ENCODE results near the gene TLNRD1.

The TLNRD1 gene

GRCh38 chr15:80976851-80977250, 23.9 kb upstream of the TLNRD1 start:
- TF ChIP-seq, protein P1, sequence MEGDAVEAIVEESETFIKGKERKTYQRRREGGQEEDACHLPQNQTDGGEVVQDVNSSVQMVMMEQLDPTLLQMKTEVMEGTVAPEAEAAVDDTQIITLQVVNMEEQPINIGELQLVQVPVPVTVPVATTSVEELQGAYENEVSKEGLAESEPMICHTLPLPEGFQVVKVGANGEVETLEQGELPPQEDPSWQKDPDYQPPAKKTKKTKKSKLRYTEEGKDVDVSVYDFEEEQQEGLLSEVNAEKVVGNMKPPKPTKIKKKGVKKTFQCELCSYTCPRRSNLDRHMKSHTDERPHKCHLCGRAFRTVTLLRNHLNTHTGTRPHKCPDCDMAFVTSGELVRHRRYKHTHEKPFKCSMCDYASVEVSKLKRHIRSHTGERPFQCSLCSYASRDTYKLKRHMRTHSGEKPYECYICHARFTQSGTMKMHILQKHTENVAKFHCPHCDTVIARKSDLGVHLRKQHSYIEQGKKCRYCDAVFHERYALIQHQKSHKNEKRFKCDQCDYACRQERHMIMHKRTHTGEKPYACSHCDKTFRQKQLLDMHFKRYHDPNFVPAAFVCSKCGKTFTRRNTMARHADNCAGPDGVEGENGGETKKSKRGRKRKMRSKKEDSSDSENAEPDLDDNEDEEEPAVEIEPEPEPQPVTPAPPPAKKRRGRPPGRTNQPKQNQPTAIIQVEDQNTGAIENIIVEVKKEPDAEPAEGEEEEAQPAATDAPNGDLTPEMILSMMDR (IDR thresholded peaks at IDR 0.05; ENCODE audit: low read depth, low read length, missing control alignments) = no peak
- in situ Hi-C loops (cut with HindIII; ENCODE audit: low sequenced_read_pairs) = no loop called here

GRCh38 chr15:80977627-80978036, 23.1 kb upstream of the TLNRD1 start:
- no peak overlapping the region for H3K4me3 ChIP-seq (ENCODE audit: low read depth, low read length)
- TF ChIP-seq, protein P1 (IDR thresholded peaks at IDR 0.05; ENCODE audit: low read depth, low read length, missing control alignments) = peak; percentile 61
- no peak for DNase-seq (ENCODE audit: low read depth)
- in situ Hi-C loops (cut with HindIII; ENCODE audit: low sequenced_read_pairs) = no loop called here

More at GRCh38 chr15:80976851-80977250, 23.9 kb upstream of the TLNRD1 start:
- no peak overlapping the region for H3K4me3 ChIP-seq (ENCODE audit: low read depth, low read length)
- no peak for DNase-seq (ENCODE audit: low read depth)

GRCh38 chr15:80978685-80979329, 21.9 kb upstream of the TLNRD1 start:
- TF ChIP-seq, protein P1 (IDR thresholded peaks at IDR 0.05; ENCODE audit: low read depth, low read length, missing control alignments) = no peak
- H3K4me3 ChIP-seq (ENCODE audit: low read depth, low read length) = no peak overlapping the region
- in situ Hi-C loops (cut with HindIII; ENCODE audit: low sequenced_read_pairs) = no loop called here
- DNase-seq (ENCODE audit: low read depth) = no peak

DNA sequence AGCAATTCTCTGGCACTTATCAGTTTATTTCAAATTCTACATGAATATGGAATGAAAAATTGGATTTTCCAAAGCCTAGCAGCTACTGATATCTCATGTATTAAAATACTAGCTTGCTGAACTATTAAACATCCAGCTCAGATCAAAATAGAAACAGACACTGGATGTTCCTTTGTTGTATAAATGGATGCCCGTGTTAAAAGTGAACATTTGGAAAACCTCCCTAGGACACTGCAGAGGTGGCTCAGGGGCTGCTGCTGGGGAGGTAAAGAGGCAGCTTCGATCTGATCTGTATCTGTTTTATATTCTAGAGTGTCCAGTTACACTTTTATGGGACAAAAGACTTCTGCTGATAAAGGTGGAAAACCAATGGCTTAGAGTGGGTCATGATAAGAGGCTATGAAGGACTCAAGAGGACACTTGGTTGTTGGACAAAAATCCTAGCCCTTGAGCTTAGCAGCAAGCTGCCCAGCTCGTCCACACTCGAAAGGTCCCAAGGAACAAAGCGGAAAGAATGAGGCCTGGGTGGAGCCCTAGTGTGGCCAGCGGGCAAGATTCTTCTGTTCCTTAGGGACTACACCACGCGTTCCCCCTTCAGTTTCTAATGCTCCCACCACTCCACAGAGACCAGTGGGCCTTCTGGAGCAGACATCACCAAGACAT, 21.1 kb upstream of the TLNRD1 start:
- H3K4me3 ChIP-seq (ENCODE audit: low read depth, low read length) = no peak overlapping the region
- TF ChIP-seq, protein P1 (IDR thresholded peaks at IDR 0.05; ENCODE audit: low read depth, low read length, missing control alignments) = no peak
- in situ Hi-C loops (cut with HindIII; ENCODE audit: low sequenced_read_pairs) = no loop called here
- DNase-seq (ENCODE audit: low read depth) = no peak

DNA sequence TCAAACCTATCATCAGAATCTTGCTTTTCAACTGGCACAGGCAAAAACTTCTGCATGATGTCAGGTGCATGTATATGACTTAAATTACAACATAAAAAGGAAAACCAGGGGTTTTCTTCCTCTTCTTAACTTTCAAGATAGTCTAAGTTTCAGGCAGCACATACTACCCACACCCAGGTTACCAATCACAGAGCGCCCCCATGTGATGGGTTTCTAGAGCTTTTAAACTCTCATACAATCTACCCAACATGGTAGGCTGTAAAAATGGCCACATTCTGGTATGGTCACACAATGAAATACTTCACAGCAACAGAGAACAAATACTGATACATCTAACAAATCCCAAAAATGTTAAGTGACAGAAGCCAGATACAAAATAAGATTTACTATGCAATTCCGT, 18.5 kb upstream of the TLNRD1 start:
- no peak overlapping the region for H3K4me3 ChIP-seq (ENCODE audit: low read depth, low read length)
- no peak for DNase-seq (ENCODE audit: low read depth)
- in situ Hi-C loops (cut with HindIII; ENCODE audit: low sequenced_read_pairs) = no loop called here
- TF ChIP-seq, protein P1 (IDR thresholded peaks at IDR 0.05; ENCODE audit: low read depth, low read length, missing control alignments) = no peak

GRCh38 chr15:80982839-80983238, 17.9 kb upstream of the TLNRD1 start:
- in situ Hi-C loops (cut with HindIII; ENCODE audit: low sequenced_read_pairs) = no loop called here
- no peak overlapping the region for H3K4me3 ChIP-seq (ENCODE audit: low read depth, low read length)
- DNase-seq (ENCODE audit: low read depth) = no peak
- TF ChIP-seq, protein P1 (IDR thresholded peaks at IDR 0.05; ENCODE audit: low read depth, low read length, missing control alignments) = no peak
